ENCODE results near the gene KIAA1755.
"Not testable (repeated sequence)": the region's sequence is repeated elsewhere in the genome, so short reads cannot be mapped to it uniquely, and the experiment has no call there.

The KIAA1755 gene

DNA sequence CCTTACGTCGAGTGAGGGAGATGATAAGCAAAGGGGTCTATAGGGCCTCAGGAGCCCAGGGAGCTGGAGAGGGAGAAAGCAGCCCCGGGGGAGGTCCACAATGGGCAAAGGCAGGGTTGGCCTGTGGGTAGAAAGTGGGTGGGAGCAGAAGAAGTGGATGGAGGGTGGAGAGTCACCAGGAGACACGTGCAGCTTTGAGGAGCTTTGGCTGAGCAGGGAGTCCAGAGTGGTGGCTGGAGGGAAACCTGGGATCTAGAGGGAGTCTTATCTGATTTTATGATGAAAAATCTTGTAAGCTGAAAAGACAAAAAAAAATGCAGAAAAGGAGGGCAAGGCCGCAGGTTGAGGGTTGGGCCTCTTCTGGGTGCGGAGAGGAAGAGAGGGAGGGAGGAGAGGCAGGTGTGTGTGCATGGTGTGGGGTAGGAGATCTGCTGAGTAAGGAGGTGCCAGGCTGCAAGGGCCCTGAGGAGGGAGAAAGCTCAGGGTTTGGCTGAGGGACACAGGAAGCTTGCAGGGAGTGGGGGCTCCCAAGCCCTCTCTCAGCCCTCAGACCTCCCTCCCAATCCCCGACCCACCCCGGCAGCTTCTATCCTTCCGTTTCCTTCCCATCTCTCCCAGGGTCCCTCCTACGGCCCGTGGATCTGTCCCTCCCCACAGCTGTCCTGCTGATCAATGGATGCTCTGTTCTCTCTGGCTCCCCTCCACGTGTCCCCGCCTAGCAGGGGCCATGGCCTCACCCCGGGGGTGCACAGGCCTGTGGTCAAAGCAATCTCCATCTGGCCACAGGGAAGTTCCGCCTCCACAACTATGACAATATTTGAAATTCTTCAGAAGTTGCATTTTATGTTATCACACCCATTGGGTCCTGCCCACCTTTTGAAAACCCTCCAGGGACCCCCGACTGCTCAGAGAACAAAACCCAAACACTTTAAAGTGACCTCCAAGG lies 26.3 kb upstream of the KIAA1755 start:
- peak; percentile 61 for DNase-seq

DNA sequence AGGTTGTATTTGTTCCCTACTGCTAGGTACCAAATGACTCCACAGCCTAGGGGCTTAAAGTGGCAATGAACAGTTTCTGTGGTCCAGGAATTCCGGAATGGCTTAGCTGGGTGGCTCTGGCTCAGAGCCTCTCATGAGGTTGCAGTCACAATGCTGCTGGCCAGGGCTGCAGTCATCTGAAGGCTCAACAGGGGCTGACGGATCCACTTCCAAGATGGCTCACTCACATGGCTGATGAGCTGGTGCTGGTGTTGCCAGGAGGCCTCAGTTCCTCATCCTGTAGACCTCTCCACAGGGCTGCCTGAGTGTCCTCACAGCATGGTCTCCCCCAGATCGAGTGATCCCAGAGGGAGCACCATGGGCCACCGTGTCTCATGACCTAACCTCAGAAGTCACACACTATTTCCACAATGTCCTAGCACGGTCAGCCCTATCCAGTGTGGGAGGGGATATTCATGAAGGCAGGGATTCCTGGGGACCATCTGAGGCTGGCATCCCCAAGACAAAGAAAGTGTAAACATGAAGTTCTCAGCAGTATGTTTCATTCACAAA lies 24.4 kb upstream of the KIAA1755 start:
- DNase-seq: no peak

DNA sequence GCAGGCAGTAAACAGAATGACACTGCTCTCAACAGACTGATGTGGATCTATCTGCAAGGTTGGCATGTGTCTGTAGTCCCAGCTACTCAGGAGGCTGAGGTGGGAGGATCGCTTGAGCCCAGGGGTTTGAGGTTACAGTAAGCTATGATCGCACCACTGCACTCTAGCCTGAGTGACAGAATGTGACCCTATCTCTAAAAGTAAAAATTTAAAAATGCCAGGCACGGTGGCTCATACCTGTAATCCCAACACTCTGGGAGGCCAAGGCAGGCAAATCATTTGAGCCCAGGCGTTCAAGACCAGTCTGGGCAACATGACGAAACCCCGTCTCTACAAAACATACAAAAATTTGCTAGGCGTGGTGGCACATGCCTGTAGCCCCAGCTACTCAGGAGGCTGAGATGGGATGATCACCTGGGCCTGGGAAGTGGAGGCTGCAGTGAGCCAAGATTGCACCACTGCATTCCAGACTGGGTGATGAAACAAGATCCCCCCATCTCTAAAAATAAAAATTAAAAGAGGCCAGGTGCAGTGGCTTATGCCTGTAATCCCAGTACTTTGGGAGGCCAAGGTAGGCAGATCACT lies 23.6 kb upstream of the KIAA1755 start:
- not testable (repeated sequence) for DNase-seq

DNA sequence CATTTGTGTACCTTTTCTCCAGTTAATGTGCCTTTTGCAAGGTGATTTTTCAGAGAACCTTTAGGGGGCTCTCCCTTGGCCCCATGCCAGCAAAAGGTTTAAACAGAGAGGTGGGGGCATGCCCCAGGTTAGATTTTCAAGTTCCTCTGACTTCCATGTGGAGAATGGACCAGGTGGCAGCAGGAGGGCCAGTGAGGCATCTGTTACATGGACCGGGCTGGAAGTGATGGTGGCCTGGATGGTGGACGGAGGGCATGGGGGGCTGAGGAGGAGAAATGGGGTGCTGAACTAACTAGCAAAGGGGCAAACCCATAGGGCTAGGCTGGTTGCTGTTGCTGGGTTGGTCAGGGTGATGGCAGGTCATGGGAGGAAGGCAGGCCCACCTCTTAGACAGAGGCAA lies 22.7 kb upstream of the KIAA1755 start:
- DNase-seq: no peak

DNA sequence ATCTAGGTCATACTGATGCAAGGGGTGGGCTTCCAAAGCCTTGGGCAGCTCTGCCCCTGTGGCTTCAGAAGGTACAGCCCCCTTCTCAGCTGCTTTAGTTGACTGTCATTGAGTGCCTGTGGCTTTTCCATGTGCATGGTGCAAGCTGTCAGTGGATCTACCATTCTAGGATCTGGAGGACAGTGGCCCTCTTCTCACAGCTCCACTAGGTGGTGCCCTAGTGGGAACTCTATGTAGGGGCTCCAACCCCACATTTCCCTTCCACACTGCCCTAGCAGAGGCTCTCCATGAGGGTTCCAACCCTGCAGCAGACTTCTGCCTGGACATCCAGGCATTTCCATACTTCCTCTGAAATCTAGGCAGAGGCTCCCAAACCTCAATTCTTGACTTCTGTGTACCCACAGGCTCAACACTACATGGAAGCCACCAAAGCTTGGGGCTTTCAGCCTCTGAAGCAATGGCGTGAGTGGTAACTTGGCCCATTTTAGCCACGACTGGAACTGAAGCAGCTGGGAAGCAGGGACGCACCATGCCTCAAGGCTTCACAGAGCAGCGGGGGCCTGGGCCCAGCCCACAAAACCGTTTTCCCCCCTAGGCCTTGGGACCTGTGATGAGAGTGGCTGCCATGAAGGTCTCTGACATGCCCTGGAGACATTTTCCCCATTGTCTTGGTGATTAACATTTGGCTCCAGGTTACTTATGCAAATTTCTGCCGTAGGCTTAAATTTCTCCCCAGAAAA lies 20.8 kb upstream of the KIAA1755 start:
- DNase-seq: not testable (repeated sequence)

DNA sequence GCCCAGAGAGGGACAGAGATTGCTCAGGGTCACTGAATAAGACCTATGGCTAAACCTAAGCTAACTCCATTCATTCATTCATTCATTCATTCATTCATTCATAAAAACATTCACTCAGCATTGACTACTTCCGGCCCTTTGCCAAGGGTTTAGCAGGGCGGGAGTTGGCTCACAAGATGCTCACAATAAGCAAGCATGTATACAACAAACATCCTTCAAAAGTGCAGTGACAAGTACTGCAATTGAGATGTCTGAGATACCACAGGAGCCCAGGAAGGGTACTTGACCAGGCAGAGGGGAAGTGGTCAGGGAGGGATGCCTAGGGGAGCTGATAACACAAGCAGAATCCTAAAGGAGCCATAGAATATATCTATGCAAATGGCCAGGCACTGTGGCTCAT lies 18.2 kb upstream of the KIAA1755 start:
- no peak for DNase-seq

DNA sequence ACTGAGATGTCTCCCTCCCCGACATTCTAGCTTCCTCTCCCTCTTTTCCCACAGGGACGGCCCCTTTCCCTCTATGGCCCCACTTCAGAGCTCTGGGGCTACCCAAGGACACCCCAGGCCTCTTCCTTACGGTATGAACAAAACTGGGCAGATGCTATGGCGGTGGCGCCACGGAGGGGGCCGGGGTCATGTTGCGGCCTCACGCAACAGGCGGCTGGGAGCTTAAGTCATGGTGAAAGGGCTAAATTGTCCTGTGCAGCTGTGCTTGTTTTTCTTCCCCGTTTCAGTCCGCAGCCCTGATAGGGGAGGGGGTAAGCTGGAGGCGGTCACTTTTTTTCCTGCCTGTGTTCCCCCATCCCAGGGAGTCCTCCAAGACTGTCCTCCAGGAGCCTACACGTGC lies 17.6 kb upstream of the KIAA1755 start:
- peak; percentile 60 for DNase-seq

DNA sequence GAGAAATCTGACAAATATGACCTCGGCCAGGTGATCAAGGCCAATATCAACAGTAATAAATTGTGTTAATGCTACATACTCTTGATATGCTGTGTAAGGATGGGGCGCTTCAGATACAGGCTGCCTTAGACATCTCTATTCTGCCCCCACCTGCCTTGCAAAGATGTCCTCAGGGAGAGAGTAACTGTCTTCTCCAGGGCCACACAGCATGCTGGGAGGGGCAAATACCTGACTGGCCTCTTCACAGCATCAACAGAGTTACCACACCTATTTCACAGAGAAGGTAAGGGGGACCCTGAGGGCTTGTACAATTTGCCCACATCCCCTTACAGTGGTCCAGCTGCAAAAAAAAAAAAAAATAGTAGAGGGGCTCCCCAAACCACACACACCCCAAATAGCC lies 17.2 kb upstream of the KIAA1755 start:
- DNase-seq: no peak

DNA sequence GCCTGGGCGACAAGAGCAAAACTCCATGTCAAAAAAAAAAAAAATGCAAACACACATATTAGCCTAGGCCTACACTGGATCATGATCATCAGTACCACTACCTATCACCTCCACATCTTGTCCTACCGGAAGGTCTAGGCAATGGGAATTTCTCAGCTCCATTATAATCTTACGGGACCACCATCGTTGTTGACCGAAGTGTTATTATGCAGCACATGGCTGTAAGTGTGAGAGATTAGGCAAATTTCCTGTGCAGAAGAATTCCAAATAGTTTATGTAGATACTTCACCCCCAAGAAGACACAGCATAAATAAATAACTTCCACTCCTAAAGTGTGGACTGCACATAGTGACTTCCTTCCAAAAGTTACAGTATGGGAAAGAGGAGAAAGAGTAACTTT lies 16.8 kb upstream of the KIAA1755 start:
- no peak for DNase-seq

DNA sequence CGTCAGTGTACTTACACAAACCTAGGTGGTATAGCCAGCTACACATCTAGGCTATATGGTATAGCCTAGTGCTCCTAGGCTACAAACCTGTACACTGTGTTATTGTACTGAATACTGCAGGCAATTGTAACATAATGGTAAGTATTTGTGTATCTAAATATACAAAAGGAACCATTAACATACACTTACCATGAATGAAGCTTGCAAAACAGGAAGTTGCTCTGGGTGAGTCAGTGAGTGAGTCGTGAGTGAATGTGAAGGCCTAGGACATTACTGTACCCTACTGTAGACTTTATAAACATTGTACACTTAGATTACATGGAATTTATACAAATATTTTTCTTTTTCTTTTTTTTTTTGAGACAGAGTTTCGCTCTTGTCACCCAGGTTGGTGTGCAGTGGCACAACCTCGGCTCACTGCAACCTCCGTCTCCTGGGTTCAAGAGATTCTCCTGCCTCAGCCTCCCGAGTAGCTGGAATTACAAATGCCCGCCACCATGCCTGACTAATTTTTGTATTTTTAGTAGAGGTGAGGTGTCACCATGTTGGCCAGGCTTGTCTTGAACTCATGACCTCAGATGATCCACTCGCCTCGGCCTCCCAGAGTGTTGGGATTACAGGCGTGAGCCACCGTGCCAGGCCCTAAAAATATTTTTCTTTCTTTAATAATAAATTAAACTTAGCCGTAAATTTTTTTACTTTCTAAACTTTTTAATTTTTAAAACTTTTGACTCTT lies 15.4 kb upstream of the KIAA1755 start:
- DNase-seq: no peak

DNA sequence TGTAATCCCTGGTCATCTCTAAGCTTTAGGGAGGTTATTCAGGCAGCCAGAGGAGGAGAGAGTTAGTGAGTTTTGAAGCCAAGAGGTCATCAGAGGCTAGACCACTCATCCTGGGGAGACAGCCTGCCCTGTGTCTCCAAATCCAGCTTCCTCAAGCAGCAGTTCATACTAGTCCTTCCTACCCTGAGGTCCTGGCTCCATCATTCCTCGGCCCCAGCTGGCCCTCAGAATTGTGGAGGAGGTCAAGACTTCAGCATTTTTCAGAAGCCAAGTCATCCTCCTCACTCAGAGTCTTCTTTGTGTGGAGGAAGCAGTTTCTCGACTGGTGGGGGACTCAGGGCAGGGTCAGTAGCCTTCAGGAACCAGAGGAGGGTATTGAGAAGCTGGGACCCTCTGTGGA lies 12.4 kb upstream of the KIAA1755 start:
- no peak for DNase-seq

DNA sequence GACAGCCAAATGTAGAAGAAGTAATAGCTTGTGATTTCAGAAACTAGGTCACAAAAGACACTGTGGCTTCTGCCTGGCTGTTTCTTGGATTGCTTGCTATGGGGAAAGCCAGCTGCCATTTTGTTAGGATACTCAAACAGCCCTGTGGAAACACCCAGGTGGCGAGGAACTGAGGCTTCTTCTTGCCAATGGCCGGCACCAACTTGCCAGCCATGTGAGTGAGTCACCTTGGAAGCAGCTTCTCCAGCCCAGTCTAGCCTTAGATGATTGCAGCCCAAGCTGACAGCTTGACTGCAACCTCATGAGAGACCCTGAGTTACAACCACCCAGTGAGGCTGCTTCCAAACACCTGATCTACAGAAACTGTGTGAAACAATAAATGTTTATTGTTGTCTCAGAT lies 11.9 kb upstream of the KIAA1755 start:
- DNase-seq: no peak

DNA sequence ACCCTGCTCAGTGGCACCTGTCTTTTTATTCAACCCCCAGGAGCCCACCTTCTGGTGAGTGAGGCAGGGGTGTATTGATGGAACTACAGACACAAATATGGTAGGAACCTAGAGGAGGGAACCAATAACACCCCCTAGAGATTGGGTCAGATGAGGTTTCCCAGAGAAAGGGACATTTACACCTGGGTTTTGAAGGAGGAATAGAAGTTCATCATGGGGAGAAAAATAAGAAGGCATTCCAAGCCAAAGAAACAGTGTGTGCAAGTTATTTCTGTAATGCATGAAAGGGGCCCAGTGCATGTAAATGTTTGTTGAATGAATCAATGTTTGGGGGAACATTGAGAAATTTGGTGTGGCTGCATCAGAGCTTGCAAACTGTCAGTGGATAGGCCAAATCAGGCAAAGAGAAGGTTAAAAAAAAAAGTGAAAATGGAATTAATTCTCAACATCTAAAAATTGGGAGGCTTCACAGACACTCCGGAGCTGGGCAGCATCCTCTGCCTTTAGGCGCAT lies 11.1 kb upstream of the KIAA1755 start:
- DNase-seq: no peak

DNA sequence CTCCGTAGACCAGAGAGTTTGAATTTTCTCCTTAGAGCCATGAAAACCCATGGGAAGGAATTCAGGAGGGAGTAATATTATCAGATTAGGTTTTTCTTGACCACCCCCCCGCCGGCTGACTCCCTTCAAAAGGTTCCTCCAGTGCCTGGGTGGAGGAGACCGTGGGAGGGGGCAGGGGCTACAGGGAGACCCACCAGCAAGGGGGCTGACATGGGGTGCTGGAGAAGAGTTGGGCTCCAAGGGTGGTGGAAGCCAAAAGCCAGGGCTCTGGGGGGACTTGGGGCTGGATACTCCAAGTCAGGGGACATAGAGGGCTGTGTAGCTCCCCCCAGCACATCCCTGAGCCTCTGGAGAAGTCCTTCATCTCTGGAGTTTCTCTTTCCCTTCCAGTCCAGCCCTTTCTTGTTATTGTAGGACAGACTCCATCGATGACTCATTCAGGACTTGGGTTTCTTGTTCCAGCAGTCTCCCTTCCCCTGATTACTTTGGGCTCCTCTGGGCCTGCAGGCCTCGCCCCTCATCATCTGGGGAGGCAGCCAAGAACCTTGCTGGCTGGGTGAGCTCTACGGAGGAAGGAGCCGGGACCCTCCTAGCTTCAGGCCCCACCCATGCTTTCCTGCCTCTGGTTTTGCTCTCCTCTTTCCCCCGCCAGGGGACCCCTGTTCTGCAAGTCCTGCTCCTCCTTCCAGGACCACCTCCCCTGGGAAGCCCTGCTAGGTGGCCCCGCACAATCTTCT lies 10.5 kb upstream of the KIAA1755 start:
- peak; percentile 88 for DNase-seq

DNA sequence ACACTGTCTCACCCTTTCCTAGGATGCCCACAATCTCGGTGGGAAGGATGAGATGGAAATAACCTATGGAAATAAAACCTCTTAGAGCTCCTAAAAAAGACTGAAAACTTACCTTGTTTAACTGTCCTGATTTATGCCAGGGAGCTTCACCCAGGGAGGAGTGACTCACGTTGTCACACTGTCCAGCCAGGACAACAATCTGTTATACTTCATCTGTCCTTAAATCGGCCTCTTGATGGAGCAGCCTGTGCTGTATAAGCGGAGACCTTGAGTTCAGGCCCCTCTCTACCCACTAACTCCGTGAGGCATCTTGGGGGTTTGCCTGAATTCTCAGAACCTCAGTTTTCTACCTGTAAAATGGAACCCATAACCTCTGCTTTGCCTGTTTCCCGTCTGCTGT lies 9.2 kb upstream of the KIAA1755 start:
- DNase-seq: no peak

DNA sequence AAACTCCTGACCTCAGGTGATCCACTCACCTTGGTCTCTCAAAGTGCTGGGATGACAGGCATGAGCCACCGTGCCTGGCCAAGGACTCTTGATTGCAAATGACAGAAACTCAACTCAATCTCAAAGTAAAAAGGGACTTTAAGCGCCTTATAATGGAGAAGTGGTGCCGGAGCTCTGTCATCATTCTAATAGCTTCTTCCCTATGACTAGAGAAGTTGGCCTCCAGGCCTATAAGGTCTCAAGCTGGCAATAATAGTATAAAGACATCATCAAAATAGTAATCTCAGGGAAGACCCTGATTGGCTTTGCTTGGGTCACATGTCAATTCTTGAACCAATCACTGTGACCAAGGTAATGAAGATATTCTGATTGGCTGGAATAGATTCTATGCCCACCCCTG lies 8.5 kb upstream of the KIAA1755 start:
- no peak for DNase-seq

DNA sequence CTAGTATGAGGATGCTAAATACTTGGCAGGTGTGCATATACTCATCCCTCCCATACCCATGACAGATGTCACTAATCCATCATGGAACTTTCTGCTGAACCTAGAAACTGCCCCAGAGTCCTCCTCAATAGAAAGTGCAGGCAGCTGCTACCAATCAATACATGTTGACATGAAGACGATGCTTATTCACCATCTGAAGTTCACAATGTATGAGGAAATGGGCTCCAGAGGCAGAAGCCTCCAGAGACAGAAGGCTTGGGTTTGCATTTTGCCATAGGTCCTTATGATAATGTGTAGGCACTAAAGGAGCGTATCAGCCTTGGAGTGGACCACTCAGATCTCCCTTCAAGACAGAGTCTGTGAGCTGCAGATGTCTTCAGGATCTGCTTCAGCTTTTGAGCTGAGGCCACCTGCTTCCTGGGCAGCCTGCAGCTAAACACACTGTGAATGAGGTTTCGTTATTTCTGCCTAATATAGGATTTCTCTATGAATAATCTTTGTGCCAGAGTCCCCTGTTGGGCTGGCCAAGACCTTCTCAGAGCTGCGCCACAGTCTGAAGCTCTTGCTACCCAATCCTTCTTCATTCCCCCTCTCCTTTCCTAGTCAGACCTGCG lies 7.5 kb upstream of the KIAA1755 start:
- DNase-seq: no peak

DNA sequence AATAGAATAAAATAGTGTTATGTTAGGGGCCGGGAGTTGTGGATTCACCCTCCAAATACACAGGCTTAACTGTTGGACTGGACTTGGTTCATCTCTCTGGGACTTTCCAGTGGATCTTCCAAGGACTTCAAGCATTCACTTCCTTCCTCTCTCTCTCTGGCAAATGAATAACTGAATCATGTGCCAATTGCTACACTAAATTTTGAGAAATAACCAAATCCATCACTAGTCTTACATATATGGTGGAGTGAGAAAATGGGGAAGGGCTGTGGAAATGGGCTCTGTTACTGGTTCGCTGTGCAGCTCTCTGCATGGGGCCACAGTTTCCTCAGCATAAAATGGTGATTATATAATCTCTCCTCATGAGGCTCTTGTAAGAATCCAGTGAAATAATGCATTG lies 6.8 kb upstream of the KIAA1755 start:
- no peak for DNase-seq

DNA sequence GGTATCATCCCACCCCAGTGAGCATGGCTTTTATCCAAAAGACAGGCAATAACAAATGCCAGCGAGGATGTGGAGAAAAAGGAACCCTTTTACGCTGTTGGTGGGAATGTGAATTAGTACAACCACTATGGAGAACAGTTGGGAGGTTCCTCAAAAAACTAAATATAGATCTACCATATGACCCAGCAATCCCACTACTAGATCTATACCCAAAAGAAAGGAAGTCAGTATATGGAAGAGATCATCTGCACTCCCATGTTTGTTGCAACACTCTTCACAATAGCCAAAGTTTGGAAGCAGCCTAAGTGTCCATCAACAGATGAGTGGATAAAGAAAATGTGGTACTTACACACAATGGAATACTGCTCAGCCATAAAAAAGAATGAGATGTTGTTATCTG lies 5.9 kb upstream of the KIAA1755 start:
- no peak for DNase-seq

DNA sequence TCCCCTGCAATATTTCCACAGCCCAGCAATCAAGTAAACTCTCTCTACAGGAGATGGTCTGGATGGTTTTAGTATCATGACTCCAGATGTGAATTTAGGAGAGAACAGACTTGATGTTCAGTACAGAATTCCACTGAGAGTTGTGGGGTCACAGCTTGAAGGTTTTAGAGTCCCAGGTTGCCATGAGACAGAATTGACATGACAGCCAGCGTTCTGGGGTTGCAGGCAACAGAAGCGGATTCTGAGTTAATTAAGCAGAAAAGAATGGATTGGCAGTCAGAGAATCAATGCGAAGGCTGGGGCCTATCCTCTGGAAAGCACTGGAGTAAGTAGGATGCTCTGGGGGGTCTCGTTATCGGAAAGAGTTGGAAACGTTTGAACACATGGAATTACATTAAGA lies 2.4 kb upstream of the KIAA1755 start:
- no peak for DNase-seq

DNA sequence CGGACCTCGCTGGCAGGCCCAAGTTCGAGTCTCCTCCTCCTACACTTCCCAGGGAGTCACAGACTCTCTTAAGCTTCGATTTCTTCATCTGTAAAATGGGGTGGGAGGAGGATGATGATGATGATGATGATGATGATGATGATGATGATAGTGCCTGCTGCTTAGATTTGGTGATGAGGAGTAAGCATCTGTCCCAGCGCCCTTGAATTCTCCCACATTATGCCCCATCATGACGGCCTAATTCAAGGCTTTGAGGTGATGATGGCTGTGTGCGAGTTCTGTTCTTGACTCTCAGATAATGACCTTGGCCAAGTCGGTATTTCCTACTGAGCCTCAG lies 487 bp upstream of the KIAA1755 start:
- DNase-seq: no peak

DNA sequence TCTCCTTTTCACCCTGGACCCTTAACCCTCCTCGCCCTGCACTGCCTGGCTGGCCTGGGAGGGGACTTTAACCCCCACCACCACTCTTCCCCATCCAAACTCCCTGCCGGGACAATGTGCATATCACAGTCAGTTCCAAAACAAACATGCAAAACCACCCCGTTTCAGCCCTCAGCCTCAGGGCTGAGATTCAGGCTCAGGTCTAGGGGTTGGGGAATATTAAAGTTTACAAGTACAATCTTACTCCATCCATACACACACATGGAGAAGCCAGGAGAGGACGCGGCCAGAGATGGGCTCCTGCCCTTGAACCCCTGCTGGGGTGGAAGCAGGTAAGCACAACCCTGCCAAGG lies 534 bp downstream of the KIAA1755 start:
- DNase-seq: no peak
